ENCODE data around the gene LRRC15.

Gene LRRC15

DNA sequence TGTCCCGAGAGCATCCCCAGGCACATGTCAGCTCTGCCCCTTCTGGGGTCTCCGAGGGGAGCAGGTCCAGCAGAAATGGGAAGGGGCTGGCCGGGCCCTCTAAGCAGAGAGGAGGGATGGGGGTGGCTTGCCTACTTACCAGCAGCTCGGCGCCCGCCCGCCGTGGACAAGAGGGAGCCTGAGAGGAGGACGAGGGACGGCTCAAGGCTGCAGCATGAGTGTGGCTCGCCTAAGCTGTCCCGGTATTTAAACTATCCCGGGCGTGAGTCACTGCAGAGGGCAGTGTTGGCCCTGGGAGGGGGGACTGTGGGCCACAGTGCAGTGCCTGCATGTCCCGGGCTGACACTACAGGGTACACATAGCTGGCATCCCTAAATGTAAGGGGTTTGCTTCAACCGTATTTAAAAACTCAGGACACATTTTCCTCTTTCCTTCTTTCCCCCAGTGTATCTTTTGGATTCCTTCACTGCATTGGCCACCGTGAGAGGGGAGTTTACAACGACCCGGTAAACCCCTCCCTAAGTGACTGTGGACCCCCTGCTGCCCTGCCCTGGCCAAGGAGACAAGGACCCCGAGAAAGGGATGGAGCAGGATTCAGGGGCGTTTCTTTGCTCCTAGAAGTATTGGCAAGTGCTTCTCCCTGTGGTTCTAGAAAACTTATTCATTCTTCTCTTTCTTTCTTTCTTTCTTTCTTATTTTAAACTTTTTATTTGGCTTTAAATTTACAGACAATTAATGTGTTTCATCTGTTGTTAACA lies at the start of gene LRRC15:
TSS of gene LRRC15 (minus strand) at position 222 of the 758 bp plus-strand sequence. CDS start 8,700 bp downstream, outside the sequence.
- no peak for DNase-seq

DNA sequence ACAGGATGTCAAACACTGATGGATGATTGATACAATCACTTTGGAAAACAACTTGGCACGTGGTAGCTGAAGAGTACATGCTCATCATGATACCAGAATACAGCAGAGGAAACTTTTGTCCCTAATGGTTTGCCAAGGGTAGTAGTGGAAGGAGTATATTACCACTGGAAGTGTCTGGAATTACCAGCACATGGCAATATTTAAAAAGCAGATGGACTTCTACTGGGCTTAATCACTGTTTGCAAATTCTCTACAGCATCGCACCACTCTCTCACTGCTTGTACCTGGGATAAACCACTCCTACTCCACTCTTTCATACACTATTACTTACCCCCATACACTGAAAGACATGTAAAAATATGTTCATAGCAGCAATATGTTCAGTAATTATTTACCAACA lies 49.1 kb upstream of the LRRC15 start:
- no peak for DNase-seq

DNA sequence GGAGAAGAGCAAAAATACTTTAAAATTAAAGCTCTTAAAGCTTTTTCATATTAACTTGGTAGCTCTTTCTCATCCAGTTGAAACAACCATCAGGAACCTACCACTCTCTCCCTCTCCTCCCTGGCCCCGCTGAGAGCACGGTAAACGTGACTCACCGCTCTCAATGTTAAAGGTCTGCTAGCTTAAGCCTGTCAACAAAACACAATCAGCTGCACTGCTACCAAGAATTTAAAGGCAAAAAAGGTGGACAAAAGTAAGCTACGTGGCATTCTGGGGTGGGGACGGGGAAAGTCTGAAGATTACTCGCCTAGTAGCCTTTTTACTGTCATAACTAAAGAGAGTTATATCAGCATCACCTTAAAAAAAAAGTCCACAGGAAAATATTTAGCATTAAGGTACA lies 37.9 kb upstream of the LRRC15 start:
- DNase-seq, result no peak

DNA sequence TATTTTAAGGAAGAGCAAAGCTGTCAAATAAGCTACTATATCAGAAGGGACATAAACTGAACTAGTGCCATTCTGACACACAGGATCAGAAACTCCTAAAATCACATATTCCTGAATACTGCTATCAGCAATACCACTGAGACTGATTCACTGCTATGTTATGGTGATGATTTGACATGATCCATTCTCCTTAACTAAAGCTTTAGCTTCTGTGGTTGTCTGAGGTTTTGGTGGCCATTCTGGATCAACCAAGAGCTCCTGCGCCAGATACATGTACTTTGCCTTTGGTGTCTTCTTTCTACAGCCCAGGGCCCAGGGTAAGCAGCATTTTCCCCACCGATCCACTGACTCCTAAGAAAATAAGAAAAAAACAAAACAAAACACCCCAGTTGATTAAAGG lies 36.2 kb upstream of the LRRC15 start:
- no peak for DNase-seq

DNA sequence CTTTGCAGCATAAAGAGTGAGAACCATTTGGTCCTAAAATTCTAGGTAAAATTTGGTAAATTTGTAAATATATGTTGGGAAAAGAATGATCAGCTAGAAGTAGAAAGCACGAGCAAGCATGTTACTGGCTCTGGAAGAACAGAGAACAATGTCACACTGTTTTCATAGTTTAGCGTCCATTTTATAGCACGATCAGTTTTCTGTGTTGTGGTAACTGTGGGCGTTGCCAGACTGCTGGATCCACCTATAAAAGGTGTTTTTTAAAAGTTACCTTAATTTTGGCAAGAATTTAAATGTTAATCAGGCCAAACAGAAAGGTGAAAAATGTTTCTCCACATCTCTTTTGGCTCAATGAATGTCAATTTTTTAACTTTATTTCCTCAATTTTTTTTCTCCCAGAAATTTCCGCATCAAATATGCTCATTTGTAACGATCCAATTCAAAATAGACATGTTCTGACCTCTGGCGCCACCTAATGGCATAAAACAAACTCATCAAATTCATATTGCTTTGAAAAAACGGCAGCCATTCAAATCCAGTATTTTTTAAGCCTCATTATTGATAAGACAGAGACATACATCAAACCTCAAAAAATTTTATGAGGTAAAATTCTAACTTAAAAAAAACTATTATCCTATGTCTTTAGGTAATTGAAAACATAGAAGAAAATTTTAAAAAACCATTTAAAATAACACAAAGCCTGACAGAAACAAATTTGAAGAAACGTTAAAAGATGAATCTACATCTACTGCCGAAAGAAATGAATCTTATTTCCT lies 35.0 kb upstream of the LRRC15 start:
- peak; percentile 67 for DNase-seq

DNA sequence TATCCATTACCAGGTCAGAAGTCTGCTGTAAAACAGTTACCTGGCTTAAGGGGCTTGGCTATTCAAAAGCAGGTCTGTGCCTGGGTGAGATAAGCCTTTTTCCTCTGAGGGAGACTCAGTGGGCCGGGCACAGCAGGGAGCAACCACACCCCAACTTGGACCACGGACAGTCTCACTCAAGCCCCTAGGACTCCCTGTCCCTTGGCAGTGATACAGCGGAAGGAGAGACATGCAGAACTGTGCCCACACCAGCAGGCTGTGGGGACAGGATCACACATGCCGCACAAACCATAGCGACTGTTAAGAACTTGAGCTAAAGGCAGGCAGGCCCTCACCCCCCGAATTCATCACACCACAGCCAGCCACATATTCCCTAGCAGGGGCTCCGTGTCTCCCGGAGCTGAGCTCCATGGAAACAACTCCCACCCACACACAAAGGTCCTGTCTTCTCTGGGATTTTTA lies 32.4 kb upstream of the LRRC15 start:
- DNase-seq, result no peak

DNA sequence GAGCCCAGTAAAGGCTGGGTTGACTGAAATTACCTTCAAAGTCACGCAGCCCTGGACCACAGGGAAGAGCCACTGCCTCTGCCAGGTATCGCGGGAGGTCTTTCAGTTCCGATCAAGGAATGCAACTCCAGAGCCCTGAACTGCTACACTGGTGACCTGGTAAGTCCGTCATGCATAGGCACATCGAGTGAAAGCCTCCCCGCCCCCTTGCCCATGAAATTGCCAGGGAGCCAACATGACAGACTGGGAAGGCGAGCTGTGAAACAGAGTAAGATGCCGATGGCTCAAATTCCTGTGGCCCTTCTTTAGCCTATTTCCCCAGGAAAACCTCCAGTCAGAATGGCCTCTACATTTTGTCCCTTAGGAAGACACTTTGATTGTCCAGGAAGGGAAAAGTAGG lies 31.8 kb upstream of the LRRC15 start:
- DNase-seq, result no peak

DNA sequence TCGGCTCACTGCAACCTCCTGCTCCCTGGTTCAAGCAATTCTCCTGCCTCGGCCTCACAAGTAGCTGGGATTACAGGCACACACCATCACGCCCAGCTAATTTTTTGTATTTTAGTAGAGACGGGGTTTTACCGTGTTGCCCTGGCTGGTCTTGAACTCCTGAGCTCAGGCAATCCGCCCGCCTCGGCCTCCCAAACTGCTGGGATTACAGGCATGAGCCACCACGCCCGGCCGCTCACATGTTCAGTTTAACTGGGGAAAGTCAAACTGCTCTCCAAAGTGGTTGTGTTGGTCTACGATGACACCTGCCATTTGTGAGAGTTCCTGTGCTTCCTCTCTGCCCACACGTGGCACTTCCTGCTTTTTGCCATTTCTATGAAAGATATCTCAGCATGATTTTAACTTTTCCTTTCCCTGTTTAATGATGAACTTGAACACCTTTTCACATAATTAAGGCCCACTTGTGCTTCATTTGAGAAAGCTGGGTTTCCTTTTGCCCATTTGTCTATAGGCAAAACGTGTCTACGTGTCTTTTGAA lies 30.4 kb upstream of the LRRC15 start:
- DNase-seq, result no peak

DNA sequence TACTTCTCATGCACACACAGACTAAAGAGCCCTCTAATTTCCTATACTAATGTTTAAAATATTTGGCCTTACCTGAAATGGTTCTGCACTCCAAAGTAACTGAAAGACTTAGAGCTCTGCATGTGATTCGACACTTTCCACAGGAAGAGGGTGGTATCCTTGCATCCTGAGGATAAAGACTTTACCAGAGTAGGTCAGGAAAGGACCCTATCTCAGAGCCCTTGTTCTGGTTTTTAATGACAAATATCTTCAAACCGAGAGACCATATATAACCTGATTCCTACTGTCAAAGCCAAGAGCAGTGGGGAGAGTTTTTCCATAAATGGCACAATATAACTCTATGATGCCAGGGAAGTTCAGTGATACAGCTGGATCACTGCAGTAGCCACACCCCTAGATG lies 29.6 kb upstream of the LRRC15 start, which contains the start of gene GP5:
TSS of gene GP5 (minus strand) at position 101 of the 400 bp plus-strand sequence. CDS start 984 bp downstream, outside the sequence.
- no peak for DNase-seq

DNA sequence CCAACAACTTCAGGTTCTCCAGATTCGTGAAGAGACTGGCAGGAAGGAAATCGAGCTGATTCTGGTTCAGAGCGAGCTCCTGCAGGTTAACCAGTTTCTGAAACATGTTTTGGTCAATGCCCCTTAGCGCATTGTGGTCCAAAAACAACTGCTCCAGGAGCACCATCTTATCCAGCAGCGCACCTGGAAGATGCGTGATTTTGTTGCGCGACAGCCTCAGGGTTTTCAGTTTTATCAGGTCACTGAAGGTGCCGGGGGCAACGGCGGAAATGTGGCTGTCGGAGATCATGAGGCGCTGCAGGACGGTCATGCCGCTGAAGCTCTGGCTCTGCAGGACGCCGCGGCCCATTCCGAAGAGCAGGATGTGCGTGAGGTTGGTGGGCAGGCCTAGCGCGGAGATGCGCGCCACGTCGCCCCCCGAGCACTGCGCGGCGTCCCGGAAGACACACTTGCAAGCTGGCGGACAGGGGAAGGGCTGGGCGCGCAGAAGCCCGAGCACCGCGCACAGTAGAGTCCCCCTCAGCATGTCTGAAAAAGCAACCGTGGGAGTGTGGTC lies 28.3 kb upstream of the LRRC15 start:
- DNase-seq, result no peak

DNA sequence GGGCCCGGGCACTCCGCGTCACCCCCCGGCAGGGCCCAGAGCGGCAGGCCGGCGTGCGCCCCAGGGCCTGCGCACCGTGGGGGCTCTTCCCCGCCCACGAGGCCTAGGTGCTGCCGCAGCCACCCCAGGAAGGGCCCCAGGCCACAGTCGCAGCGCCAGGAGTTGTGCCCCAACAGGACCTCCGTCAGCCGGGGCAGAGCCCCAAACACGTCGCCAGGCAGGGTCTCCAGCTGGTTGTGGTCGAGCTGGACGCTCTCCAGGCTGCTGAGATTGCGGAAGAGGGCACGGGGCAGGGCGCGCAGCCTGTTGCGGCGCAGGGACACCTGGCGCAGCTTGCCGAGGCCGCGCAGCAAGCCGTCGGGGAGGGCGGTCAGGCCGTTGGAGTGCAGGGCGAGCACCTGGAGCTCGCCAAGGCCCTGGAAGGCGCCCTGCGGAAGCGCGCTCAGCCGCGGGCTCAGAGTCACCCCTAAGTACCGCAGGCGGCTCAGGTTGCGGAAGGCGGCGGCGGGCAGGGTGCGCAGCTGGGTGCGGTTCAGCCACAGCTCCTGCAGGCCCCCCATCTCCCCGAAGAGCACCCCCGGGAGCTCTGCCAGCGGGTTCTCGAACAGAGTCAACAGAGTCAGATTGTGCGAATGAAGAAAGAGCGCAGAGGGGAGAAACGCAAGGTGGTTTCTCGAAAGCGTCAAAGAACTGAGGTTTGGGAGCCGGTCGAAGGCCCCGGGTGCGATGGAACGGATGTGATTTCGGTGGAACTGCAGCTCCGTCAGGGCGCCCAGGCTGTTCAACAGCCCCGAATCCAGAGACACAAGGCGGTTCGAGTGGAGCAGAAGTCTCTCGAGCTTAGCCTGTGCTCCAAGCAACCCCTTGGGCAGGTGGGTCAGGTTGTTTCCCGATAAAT lies 27.6 kb upstream of the LRRC15 start:
- no peak for DNase-seq

DNA sequence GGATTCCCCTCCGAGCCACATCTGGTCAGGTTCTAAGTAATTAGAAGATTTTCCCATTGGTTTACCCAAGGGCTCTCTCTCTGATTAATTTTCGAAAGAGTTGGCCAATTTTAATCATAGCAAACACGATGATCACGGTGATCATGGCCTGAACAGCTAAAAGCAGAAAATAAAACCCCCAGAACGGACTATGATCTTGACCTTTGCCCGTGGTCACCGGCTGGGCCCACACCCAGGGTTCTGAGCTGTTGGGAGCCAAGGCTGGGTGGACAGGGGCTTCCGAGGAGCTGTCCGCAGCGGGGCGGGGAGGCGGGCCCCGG lies 27.0 kb upstream of the LRRC15 start:
- DNase-seq, result no peak

DNA sequence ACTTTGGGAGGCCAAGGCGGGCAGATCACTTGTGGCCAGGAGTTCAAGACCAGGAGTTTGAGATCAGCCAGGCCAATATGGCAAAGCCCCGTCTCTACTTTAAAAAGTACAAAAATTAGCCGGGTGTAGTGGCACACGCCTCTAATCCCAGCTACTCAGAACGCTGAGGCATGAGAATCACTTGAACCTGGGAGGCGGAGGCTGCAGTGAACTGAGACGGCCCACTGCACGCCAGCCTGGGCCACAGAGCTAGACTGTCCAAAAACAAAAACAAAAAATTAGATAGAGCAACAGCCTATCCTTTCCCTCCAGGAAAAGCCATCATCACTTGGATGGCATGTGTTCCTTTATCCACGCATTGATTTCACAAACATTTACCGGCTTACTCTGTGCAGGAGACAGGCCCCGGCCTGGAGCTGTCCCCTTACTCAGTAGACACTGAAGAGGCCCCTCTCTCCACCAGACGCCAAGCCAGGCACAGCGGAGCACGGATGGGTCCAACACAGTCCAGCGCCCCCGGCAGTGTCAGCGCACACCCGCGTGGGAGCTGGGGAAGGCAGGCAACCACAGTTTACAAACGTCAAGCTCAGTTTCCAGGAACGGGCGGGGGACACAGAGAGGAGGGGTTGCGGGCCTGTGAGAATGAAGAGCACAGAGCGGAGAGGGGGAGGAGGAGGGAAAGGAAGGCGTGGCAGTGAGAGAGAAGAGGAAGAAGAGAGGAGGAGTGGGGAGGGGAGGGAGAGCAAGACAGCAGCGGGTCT lies 26.4 kb upstream of the LRRC15 start:
- no peak for DNase-seq

DNA sequence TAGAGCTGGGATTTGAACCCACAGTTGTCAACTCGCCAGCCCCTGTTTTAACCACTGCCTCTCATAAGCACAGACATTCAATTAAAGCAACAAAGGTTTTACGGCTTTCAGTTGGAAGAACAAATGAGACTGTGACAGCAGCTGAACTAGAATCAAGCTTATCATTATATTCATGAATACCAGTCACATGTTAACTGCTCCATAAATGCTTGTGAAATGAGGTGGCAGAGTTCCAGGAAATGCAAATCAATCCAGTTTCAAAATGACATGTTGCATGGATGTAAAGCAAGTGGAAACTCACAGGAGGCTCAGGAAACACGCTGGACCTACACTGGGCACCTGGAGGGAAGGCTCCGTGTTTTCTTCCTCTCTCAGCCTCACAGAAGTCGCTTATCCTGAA lies 25.7 kb upstream of the LRRC15 start:
- peak; percentile 85 for DNase-seq

DNA sequence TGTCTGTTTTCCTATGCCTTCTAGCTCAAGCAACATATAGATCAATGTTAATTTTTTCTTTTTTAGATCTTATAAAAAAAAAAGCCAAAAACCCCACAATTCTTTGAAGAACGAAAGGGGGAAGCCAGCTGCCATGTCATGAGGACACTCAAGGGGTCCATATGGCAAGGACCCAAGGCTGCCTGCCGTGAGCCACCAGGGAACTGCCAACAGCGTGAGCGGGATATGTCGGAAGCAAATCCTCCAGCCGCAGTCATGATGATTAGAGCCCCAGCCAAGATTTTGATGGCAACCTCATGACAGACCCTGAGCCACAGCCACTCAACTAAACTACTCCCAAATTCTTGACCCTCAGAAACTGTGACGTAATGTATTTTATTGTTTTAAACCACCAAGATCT lies 23.0 kb upstream of the LRRC15 start:
- DNase-seq, result no peak

DNA sequence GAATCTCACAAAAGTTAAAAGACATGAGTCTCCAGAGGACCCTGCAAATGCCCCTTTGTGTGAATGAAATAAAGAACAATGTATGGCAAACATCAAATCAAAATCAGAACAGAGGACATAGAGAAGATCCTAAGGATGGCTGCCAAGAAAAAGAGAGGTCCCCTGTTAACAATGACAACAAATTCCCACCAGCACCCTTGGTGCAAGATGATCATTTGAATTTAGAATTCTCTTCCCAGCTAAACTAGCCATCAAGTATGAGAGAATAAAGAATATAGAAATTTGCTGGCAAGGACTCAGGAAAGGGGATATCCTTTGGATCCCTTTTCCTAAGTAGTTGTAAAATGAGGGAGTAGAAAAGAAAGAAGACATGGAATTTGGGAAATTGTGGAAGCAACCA lies 21.3 kb upstream of the LRRC15 start:
- no peak for DNase-seq

DNA sequence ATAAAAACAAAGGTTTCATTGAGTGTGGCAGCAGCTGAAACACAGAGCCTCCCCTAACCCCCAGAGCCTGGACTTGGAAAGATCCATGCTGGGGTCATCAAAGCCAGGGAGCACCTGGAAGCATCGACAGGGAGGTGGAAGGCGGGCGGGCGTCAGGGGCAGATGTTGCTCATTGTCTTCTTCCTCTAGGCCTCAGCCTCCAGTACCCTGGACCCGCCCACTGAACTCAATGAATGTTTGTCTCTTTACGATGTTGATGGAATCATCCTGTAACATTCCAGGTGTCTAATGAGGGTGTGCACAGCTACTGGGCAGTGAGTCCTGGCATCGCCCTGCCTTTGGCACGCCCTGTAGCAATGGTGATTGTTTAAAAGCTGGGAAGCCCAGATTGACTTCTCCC lies 19.7 kb upstream of the LRRC15 start:
- DNase-seq, result no peak

DNA sequence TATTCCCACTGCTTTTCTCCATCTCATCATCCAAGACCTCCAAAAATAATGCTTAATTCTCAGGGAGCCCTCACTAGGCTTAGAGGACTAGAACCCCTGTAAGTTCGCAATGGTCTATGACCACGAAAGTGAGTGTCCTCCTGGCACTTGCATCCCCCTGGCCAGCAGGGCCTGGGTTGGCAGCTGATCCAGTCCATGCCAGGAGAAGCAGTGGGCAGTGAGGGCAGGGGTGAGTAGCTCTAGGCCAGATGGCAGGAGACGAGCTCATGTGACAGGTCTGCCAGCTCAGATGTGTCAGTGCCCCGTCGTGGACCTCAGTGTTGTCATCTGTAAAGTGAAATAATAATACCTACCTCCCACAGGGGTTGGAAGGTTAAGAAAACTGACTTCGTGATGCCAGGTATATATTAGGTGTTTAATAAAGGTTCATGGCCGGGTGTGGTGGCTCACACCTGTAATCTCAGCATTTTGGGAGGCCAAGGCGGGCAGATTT lies 18.4 kb upstream of the LRRC15 start:
- DNase-seq, result no peak

DNA sequence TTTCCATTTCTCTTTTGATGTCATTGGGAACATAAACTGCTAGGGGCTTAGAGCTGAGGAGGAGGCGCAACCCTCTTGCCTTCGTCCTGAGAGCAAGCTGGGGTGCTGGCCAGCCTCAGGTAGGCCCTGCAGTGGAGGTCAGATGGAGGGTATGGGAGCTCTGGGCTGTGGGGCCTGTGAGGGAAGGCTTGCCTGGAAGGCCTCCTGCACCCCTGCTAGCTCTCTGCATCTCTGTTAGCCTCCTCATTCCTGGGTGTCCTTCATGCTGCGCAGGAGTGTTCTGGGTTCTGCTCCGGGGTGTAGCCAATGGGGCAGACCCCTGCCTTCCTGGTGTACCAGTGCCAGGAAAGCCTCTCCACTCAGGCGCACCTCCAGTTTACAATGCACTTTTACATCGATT lies 17.7 kb upstream of the LRRC15 start:
- DNase-seq, result no peak

DNA sequence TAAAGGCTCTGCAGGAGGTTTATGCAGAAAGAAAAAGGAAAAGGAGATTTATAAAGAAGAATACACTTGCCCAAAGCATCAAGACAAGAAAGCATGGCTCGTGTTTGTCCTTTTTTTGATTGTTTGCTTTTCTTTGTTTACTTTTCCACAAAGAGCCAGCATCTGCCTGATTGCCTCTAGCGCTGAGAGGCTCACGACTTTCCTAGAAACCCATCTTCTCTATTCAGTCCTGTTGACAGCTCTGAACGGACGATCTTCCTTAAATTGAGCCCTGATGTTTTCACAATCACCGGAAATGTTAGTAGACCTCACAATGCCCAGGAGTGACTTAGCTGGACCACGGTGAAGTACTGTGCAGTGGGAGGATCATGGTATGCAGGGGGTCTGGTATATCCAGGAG lies 17.1 kb upstream of the LRRC15 start:
- no peak for DNase-seq

DNA sequence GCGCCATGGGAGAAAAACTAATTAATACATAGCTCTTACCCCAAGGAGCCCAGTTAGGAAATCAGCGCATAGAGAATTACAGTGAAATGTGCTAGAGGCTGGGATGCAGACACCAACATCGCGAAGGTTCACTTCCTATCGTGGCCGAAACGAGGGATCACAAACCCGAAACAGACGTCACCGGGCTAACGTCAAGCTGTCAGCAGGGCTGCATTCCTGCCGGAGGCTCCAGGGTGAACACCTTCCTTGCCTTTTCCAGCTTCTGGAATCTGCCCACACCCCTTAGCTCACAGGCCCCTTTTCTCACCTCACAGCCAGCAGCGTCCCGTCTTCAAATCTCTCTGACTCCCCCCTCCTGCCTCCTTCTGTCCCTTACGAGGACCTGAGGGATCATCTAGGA lies 16.5 kb upstream of the LRRC15 start:
- no peak for DNase-seq

DNA sequence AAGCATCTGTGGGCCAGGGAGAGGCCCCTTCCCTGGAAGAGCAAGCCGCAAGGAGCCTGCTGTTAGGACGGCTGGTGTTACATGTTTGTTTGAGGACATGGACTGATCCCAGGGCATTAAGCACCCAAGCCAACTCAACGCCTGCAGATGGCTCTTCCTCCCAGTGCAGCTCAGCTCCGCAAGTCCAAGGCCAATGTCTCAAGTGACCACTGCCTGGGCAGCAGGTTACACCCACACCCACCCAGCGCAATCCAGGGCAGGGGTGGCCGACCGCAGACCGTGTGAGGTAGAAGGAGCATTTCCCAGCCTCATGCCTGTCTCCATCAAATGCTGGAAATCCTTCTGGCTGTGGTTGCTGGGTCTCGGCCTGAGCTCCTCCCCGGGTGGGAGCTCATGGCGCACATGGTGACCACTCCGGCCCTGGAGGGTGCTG lies 15.0 kb upstream of the LRRC15 start:
- DNase-seq, result no peak
